Ishikawa (cell line): ENCODE data around the gene HBS1L.

Source experiments
- CEBPB ChIP-seq: IDR thresholded peaks from 2 replicates; pipeline ENCODE4 v1.6.1; 2012
- CREB1 ChIP-seq: IDR thresholded peaks from 2 replicates; pipeline ENCODE4 v1.6.1; 2012; ENCODE audit warnings: low read depth
- EGR1 ChIP-seq: IDR thresholded peaks from 2 replicates; pipeline ENCODE4 v1.6.1; 2012
- EP300 ChIP-seq: IDR thresholded peaks from 2 replicates; pipeline ENCODE4 v1.6.1; 2012; ENCODE audit warnings: borderline replicate concordance
- FOXM1 ChIP-seq: IDR thresholded peaks from 2 replicates; pipeline ENCODE4 v1.6.1; 2012; ENCODE audit warnings: low read depth, borderline replicate concordance
- RAD21 ChIP-seq: IDR thresholded peaks from 2 replicates; pipeline ENCODE4 v1.6.1; 2012; ENCODE audit warnings: low read depth
- TAF1 ChIP-seq: IDR thresholded peaks from 2 replicates; pipeline ENCODE4 v1.6.1; 2012; ENCODE audit warnings: low read depth, mild to moderate bottlenecking
- TEAD4 ChIP-seq: IDR thresholded peaks from 2 replicates; pipeline ENCODE4 v1.6.1; 2012
- YY1 ChIP-seq: IDR thresholded peaks from 2 replicates; pipeline ENCODE4 v1.6.1; 2012; ENCODE audit warnings: low read depth
- ZBTB7A ChIP-seq: IDR thresholded peaks from 2 replicates; pipeline ENCODE4 v1.6.1; 2012; ENCODE audit warnings: low read depth
- TF ChIP-seq, protein P1 (sequence below): IDR thresholded peaks from 2 replicates; pipeline ENCODE4 v1.6.1; 2012
- TF ChIP-seq, protein P2 (sequence below): IDR thresholded peaks from 2 replicates; pipeline ENCODE4 v1.6.1; 2012

DNA sequence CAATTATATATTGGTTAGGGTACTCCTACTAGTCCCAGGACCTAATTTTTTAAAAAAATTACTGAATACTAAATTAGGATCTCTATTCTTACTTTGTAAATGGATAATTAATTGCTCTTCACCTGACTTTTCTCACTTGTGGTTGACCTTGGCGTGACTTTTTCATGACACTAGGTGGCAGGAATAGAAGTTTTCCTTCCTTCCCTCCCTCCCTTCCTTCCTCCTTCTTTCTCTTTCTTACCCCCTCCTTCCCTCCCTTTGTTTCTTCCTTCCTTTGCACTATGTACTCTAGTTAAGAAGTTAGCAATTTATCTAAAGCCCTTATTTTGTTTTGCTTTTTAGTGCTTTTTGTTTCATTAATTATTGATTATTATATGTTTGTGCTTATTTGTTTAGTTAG, 20.4 kb upstream of the HBS1L start:
- TF ChIP-seq CEBPB: no peak
- TF ChIP-seq FOXM1: no peak
- no peak for TF ChIP-seq RAD21
- TF ChIP-seq, protein P1, sequence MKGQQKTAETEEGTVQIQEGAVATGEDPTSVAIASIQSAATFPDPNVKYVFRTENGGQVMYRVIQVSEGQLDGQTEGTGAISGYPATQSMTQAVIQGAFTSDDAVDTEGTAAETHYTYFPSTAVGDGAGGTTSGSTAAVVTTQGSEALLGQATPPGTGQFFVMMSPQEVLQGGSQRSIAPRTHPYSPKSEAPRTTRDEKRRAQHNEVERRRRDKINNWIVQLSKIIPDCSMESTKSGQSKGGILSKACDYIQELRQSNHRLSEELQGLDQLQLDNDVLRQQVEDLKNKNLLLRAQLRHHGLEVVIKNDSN: no peak
- TF ChIP-seq EP300: no peak
- no peak for TF ChIP-seq TAF1
- TF ChIP-seq, protein P2, sequence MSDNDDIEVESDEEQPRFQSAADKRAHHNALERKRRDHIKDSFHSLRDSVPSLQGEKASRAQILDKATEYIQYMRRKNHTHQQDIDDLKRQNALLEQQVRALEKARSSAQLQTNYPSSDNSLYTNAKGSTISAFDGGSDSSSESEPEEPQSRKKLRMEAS: no peak
- TF ChIP-seq CREB1: no peak
- no peak for TF ChIP-seq ZBTB7A
- TF ChIP-seq EGR1: no peak
- no peak for TF ChIP-seq YY1
- TF ChIP-seq TEAD4: no peak
